NOMO-1 treated with dmso at 0.1 percent for 144 hours (cell line): ENCODE data around the gene PDP2.
A peak's percentile ranks its signal among the peaks of the same experiment; 100 is the strongest.
"Not testable (repeated sequence)": the region's sequence is repeated elsewhere in the genome, so short reads cannot be mapped to it uniquely, and the experiment has no call there.

Experiments used
- DNase-seq: peaks from one replicate; lab custom pipeline; 2025; ENCODE audit not compliant: unreplicated experiment; lab: John Stamatoyannopoulos, UW

PDP2 gene

GRCh38 chr16:66934138-66934838, 54.0 kb downstream of the PDP2 start, which contains the start of gene CIAO2B:
CIAO2B (minus strand) TSS chr16:66934402; CDS start chr16:66934364, 38 bp downstream.
- DNase-seq, result peak; percentile 77

GRCh38 chr16:66934839-66935313, 54.6 kb downstream of the PDP2 start:
- DNase-seq, result not testable (repeated sequence)

GRCh38 chr16:66935314-66936011, 55.1 kb downstream of the PDP2 start, which contains the start of gene CES2:
CES2 (plus strand) TSS chr16:66935516; CDS start chr16:66935636, 120 bp downstream.
- no peak for DNase-seq

GRCh38 chr16:66936462-66936861, 56.1 kb downstream of the PDP2 start:
- DNase-seq, result no peak

GRCh38 chr16:66936889-66937554, 56.7 kb downstream of the PDP2 start:
- no peak for DNase-seq

GRCh38 chr16:66937725-66938337, 57.5 kb downstream of the PDP2 start:
- DNase-seq, result no peak

- no peak for DNase-seq
These were observed 59.1 kb downstream of the PDP2 start for GRCh38 chr16:66939366-66939765.

GRCh38 chr16:66940236-66940635, 59.9 kb downstream of the PDP2 start:
- DNase-seq, result no peak
